Upper lobe of left lung (tissue), 6 donors: ENCODE data around the gene CARD6. TPM values are rescaled to one million over a fixed set of nuclear protein-coding genes. Genes with fewer than 3 reads are reported as not detected.
"Not testable (repeated sequence)": the region's sequence is repeated elsewhere in the genome, so short reads cannot be mapped to it uniquely, and the experiment has no call there.

ENCODE experiments used
- ATAC-seq, 2 donors: fragments of 200-7000 bp; cut with Tn5 transposase; one replicate each; pipeline ENCODE4 v1.9.1; 2022; ENCODE audit warnings: mild to moderate bottlenecking in 2 of 2, moderate library complexity in 2 of 2; ENCODE audit not compliant: low FRiP score in 2 of 2
- DNase-seq, 2 donors: peaks; one replicate each; pipeline ENCODE4 v3.0.0-alpha.2; 2019 to 2020
- H3K27ac ChIP-seq, 4 donors: fragments of 200-600 bp; sonication (generic); one replicate each; pipeline ENCODE4 v1.5.1; 2016 to 2019
- H3K27me3 ChIP-seq, 4 donors: fragments of 200-600 bp; sonication (generic); one replicate each; pipeline ENCODE4 v1.5.1; 2017 to 2019
- H3K36me3 ChIP-seq, 4 donors: fragments of 200-600 bp; sonication (generic); one replicate each; pipeline ENCODE4 v1.5.1; 2016 to 2019
- H3K4me1 ChIP-seq, 4 donors: fragments of 200-600 bp; sonication (generic); one replicate each; pipeline ENCODE4 v1.5.1; 2018 to 2019
- H3K4me3 ChIP-seq, 4 donors: fragments of 200-600 bp; sonication (generic); one replicate each; pipeline ENCODE4 v1.5.1; 2017 to 2019; ENCODE audit warnings: mild to moderate bottlenecking in 2 of 4, moderate library complexity in 1 of 4
- H3K9me3 ChIP-seq, 4 donors: fragments of 200-600 bp; sonication (generic); one replicate each; pipeline ENCODE4 v1.5.1; 2018 to 2019
- CTCF ChIP-seq, 6 experiments: fragments of 450-650 bp in 4 of 6; fragments of 200-600 bp in 2 of 6; sonication (generic) in 2 of 6; IDR thresholded peaks; one replicate each; pipeline ENCODE4 v1.5.1; 2016 to 2019; ENCODE audit warnings: antibody characterized with exemption in 6 of 6
- EP300 ChIP-seq, 4 donors: sonication (generic); formaldehyde crosslinking; IDR thresholded peaks; one replicate each; pipeline ENCODE4 v1.5.1; 2017; ENCODE audit warnings: antibody characterized with exemption in 4 of 4, control low read depth in 2 of 4
- POLR2A ChIP-seq, 4 donors: fragments of 450-650 bp; IDR thresholded peaks; one replicate each; pipeline ENCODE4 v1.5.1; 2016 to 2017; ENCODE audit warnings: antibody characterized with exemption in 4 of 4, mild to moderate bottlenecking in 2 of 4
- POLR2AphosphoS5 ChIP-seq, 2 donors: sonication (generic); formaldehyde crosslinking; IDR thresholded peaks; one replicate each; pipeline ENCODE4 v1.5.1; 2017; ENCODE audit warnings: antibody characterized with exemption in 2 of 2
- WGBS, 2 donors: methylation state at CpG; one replicate each; pipeline ENCODE4 v1.1.5; 2017 to 2018; 5-methylcytosine and 5-hydroxymethylcytosine counted together
- total RNA-seq, 6 donors: library from RNA; depleted of rRNA in 4 of 6; stranded (reverse); fragments of >200 nt in 4 of 6; gene quantifications; one replicate each; pipeline versions ENCODE4 v1.1.0 to v1.2.1, GENCODE V29; 2016 to 2021
- donor health status: DM: no; HTN: no; CAD: no; lungs with moderate emphysema.
- donor health status: DM: no; HTN: yes; CAD: no; lungs with severe emphysema.

The CARD6 gene
- total RNA-seq, 6 donors from 2014 or later, result 14.7 to 23.9 (median 18.9) TPM

GRCh38 chr5:40846371-40846770 is 5.2 kb downstream of the CARD6 start:
- peaks cover 8 to 22% (median 17%) of the 10 kb centered on the region in 4 donors for H3K4me1 ChIP-seq
- ATAC-seq, result no peak
- no peak overlapping the region for H3K27ac ChIP-seq
- H3K4me3 ChIP-seq, result no peak overlapping the region
- WGBS, 2 donors, result 94 to 96% methylated on average over 2 of the region's 2 CpGs
- no peaks in the 10 kb centered on the region for H3K27me3 ChIP-seq
- H3K36me3 ChIP-seq, result peaks cover 0 to 26% (median 3%) of the 10 kb centered on the region in 4 donors
- TF ChIP-seq CTCF (IDR thresholded peaks at IDR 0.05) (no peak), POLR2AphosphoS5 (IDR thresholded peaks at IDR 0.05) (no peak), EP300 (IDR thresholded peaks at IDR 0.05) (no peak), POLR2A (IDR thresholded peaks at IDR 0.05) (no peak)
- H3K9me3 ChIP-seq, result no peaks in the 10 kb centered on the region
- DNase-seq, result no peak

- H3K4me3 ChIP-seq, result no peak overlapping the region
- H3K9me3 ChIP-seq, result no peaks in the 10 kb centered on the region
- 88 to 92% methylated on average over 1 of the region's 1 CpG for WGBS, 2 donors
- peaks cover 6 to 14% (median 12%) of the 10 kb centered on the region in 4 donors for H3K4me1 ChIP-seq
- ATAC-seq (no peak), DNase-seq (no peak)
- H3K36me3 ChIP-seq, result peaks cover 0 to 37% (median 7%) of the 10 kb centered on the region in 4 donors
- no peak for TF ChIP-seq POLR2A (IDR thresholded peaks at IDR 0.05)
- no peak for TF ChIP-seq POLR2AphosphoS5 (IDR thresholded peaks at IDR 0.05)
- no peak for TF ChIP-seq CTCF (IDR thresholded peaks at IDR 0.05)
- no peak for TF ChIP-seq EP300 (IDR thresholded peaks at IDR 0.05)
- H3K27me3 ChIP-seq, result no peaks in the 10 kb centered on the region
- H3K27ac ChIP-seq, result no peak overlapping the region
Observed at GRCh38 chr5:40847525-40847924, 6.4 kb downstream of the CARD6 start.

GRCh38 chr5:40853632-40854192 is 12.5 kb downstream of the CARD6 start:
- Histone ChIP-seq H3K4me1 (no peaks in the 10 kb centered on the region), H3K4me3 (no peak overlapping the region), H3K9me3 (no peaks in the 10 kb centered on the region), H3K27ac (no peak overlapping the region), H3K36me3 (peaks cover 0 to 51% (median 17%) of the 10 kb centered on the region in 4 donors), H3K27me3 (no peaks in the 10 kb centered on the region)
- 87 to 90% methylated on average over 4 of the region's 4 CpGs for WGBS, 2 donors
- DNase-seq (no peak), ATAC-seq (peak in 1 of 2 donors; percentile 57)
- TF ChIP-seq POLR2A (IDR thresholded peaks at IDR 0.05) (no peak), POLR2AphosphoS5 (IDR thresholded peaks at IDR 0.05) (no peak), EP300 (IDR thresholded peaks at IDR 0.05) (no peak), CTCF (IDR thresholded peaks at IDR 0.05) (no peak)

- peaks cover 0 to 5% (median 1%) of the 10 kb centered on the region in 4 donors for H3K9me3 ChIP-seq
- H3K4me1 ChIP-seq, result no peaks in the 10 kb centered on the region
- TF ChIP-seq POLR2A (IDR thresholded peaks at IDR 0.05) (no peak), POLR2AphosphoS5 (IDR thresholded peaks at IDR 0.05) (no peak), EP300 (IDR thresholded peaks at IDR 0.05) (no peak), CTCF (IDR thresholded peaks at IDR 0.05) (no peak)
- H3K27ac ChIP-seq, result no peak overlapping the region
- ATAC-seq, result no peak
- no peak overlapping the region for H3K4me3 ChIP-seq
- no peaks in the 10 kb centered on the region for H3K27me3 ChIP-seq
- DNase-seq, result no peak
- peaks cover 0 to 5% (median 1%) of the 10 kb centered on the region in 4 donors for H3K36me3 ChIP-seq
Observed at GRCh38 chr5:40860711-40861110, 19.5 kb downstream of the CARD6 start.

DNA sequence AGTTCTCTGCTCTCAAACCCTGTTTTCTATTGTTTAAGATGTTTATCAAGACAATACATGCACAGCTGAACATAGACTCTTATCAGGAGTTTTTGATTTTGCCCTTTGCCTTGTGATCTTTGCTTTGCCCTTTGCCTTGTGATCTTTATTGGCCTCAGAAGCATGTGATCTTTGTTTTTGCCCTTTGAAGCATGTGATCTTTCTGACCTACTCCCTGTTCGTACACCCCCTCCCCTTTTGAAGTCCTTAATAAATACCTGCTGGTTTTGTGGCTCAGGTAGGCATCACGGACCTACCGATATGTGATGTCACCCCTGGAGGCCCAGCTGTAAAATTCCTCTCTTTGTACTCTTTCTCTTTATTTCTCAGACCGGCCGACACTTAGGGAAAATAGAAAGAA is 23.8 kb downstream of the CARD6 start:
- not testable (repeated sequence) for H3K9me3 ChIP-seq, H3K4me1 ChIP-seq, H3K27me3 ChIP-seq, H3K4me3 ChIP-seq, H3K36me3 ChIP-seq, H3K27ac ChIP-seq, DNase-seq, ATAC-seq
- WGBS, 2 donors, result 93 to 95% methylated on average over 5 of the region's 5 CpGs
